NCI-H128 (cell line): ENCODE results near the gene LIMK2.
"Not testable (repeated sequence)": the region's sequence is repeated elsewhere in the genome, so short reads cannot be mapped to it uniquely, and the experiment has no call there.

ENCODE experiments used
- DNase-seq: peaks from one replicate; lab custom pipeline; 2025; ENCODE audit not compliant: unreplicated experiment; lab: John Stamatoyannopoulos, UW

LIMK2 gene

GRCh38 chr22:31210556-31211421 lies 1.3 kb upstream of the LIMK2 start:
- no peak for DNase-seq

- no peak for DNase-seq
These were observed 626 bp upstream of the LIMK2 start for GRCh38 chr22:31211482-31211861.

GRCh38 chr22:31212783-31213629 lies 908 bp downstream of the LIMK2 start:
- DNase-seq = no peak

- DNase-seq = no peak
These were observed 3.0 kb downstream of the LIMK2 start for GRCh38 chr22:31215018-31215535.

GRCh38 chr22:31218565-31219262 lies 6.6 kb downstream of the LIMK2 start:
- no peak for DNase-seq

GRCh38 chr22:31221084-31221483 lies 9.0 kb downstream of the LIMK2 start:
- DNase-seq = no peak

GRCh38 chr22:31222736-31223135 lies 10.6 kb downstream of the LIMK2 start:
- DNase-seq = no peak

- DNase-seq = no peak
These were observed 11.7 kb downstream of the LIMK2 start for GRCh38 chr22:31223786-31224191.

- DNase-seq = not testable (repeated sequence)
These were observed 12.6 kb downstream of the LIMK2 start for GRCh38 chr22:31224691-31225090.

- DNase-seq = no peak
These were observed 15.1 kb downstream of the LIMK2 start for GRCh38 chr22:31227186-31227585.

GRCh38 chr22:31229402-31230079 lies 17.4 kb downstream of the LIMK2 start:
- DNase-seq = no peak

GRCh38 chr22:31230155-31230870 lies 18.2 kb downstream of the LIMK2 start:
- DNase-seq = no peak

GRCh38 chr22:31230871-31231621 lies 18.9 kb downstream of the LIMK2 start:
- DNase-seq = no peak

GRCh38 chr22:31233001-31233400 lies 20.9 kb downstream of the LIMK2 start:
- no peak for DNase-seq

GRCh38 chr22:31235081-31235480 lies 23.0 kb downstream of the LIMK2 start:
- no peak for DNase-seq

GRCh38 chr22:31236044-31236443 lies 23.9 kb downstream of the LIMK2 start:
- not testable (repeated sequence) for DNase-seq

- DNase-seq = no peak
These were observed 26.0 kb downstream of the LIMK2 start for GRCh38 chr22:31238057-31238456.

GRCh38 chr22:31239771-31240370 lies 27.8 kb downstream of the LIMK2 start:
- no peak for DNase-seq

GRCh38 chr22:31241200-31241599 lies 29.1 kb downstream of the LIMK2 start:
- DNase-seq = no peak
